Activated naive CD4-positive, alpha-beta T cell treated with anti-CD3 and anti-CD28 coated beads for 36 hours (primary cell): ENCODE data around the gene TMA7B. TPM values are rescaled to one million over a fixed set of nuclear protein-coding genes. Genes with fewer than 3 reads are reported as not detected.

ENCODE experiments used
- CTCF ChIA-PET: fragments of 350-600 bp; sonication (Branson Sonifier 250); formaldehyde crosslinking; loops from one replicate; lab custom pipeline; 2021; ENCODE audit warnings: antibody characterized with exemption; lab: Charles Lee
- DNase-seq: peaks from one replicate; pipeline ENCODE4 v3.0.0-alpha.2; 2020
- H3K27ac Mint-ChIP-seq: one replicate; pipeline ENCODE4 v1.8.0; 2021; ENCODE audit warnings: mild to moderate bottlenecking, mixed read lengths
- H3K27me3 Mint-ChIP-seq: one replicate; pipeline ENCODE4 v1.8.0; 2021; ENCODE audit warnings: low read depth, mixed read lengths
- H3K36me3 Mint-ChIP-seq: one replicate; pipeline ENCODE4 v1.8.0; 2021; ENCODE audit warnings: low read depth, mixed read lengths
- H3K4me1 Mint-ChIP-seq: one replicate; pipeline ENCODE4 v1.8.0; 2021; ENCODE audit warnings: low read depth, mixed read lengths
- H3K4me3 Mint-ChIP-seq: one replicate; pipeline ENCODE4 v1.8.0; 2021; ENCODE audit warnings: mild to moderate bottlenecking, moderate library complexity, mixed read lengths
- H3K9me3 Mint-ChIP-seq: one replicate; pipeline ENCODE4 v1.8.0; 2021; ENCODE audit warnings: mixed read lengths
- intact Hi-C: fragments of 100-400 bp; cut with micrococcal nuclease; formaldehyde crosslinking; loops from one replicate; pipeline ENCODE4 v1.15.1; 2023
- total RNA-seq, 2 experiments: library from RNA; stranded (reverse); gene quantifications; one replicate each; pipeline ENCODE4 v1.2.3, GENCODE V29; 2021

TMA7B gene
- total RNA-seq = 1 to 10 TPM; 1.1 to 1.5 TPM

- peak; percentile 65 for DNase-seq
- intact Hi-C loops = loop anchor here (2.0 to 10.0 kb wide), 2 partner anchors 35 to 555 kb away; partner anchors contain the start of gene FAM83F
- H3K4me1 Mint-ChIP-seq = peaks cover 64% of the 10 kb centered on the region
- CTCF ChIA-PET = interaction anchor here (0.6 to 1.3 kb wide), 6 partner anchors 9 to 56 kb away, joined by 3 to 4 read pairs (median 4); no protein-coding TSS in a partner anchor
- H3K27me3 Mint-ChIP-seq = no peaks in the 10 kb centered on the region
- H3K9me3 Mint-ChIP-seq = no peaks in the 10 kb centered on the region
- H3K36me3 Mint-ChIP-seq = peaks cover 44% of the 10 kb centered on the region
- peak within 1 kb of the TSS; percentile 36 for H3K4me3 Mint-ChIP-seq
- peak within 1 kb of the TSS; percentile 70 for H3K27ac Mint-ChIP-seq
These were observed at the start of gene TMA7B for GRCh38 chr22:39959640-39960447. TSS of gene TMA7B (plus strand) at chr22:39960397. CDS start at chr22:39964375, 3,978 bp downstream.

GRCh38 chr22:39910876-39911613, 49.2 kb upstream of the TMA7B start:
- CTCF ChIA-PET = interaction anchor here (0.6 to 1.7 kb wide), 6 partner anchors 8 to 130 kb away, joined by 3 to 9 read pairs (median 6); no protein-coding TSS in a partner anchor
- peak overlapping the region; percentile 100 for H3K27ac Mint-ChIP-seq

GRCh38 chr22:39913321-39913720, 46.9 kb upstream of the TMA7B start:
- Mint-ChIP-seq H3K4me1 (peaks cover 89% of the 10 kb centered on the region), H3K9me3 (no peaks in the 10 kb centered on the region), H3K36me3 (no peaks in the 10 kb centered on the region), H3K4me3 (peak overlapping the region; percentile 38), H3K27me3 (no peaks in the 10 kb centered on the region), H3K27ac (peak overlapping the region; percentile 100)
- intact Hi-C loops = no loop called here
- CTCF ChIA-PET = interaction anchor here (1.0 to 1.6 kb wide), 5 partner anchors 8 to 379 kb away, joined by 3 to 5 read pairs (median 4); no protein-coding TSS in a partner anchor
- DNase-seq = no peak

More at GRCh38 chr22:39910876-39911613, 49.2 kb upstream of the TMA7B start:
- Mint-ChIP-seq H3K36me3 (no peaks in the 10 kb centered on the region), H3K4me3 (peak overlapping the region; percentile 77), H3K27me3 (no peaks in the 10 kb centered on the region), H3K9me3 (no peaks in the 10 kb centered on the region), H3K4me1 (peaks cover 74% of the 10 kb centered on the region)
- intact Hi-C loops = loop anchor here (1.0 to 2.0 kb wide), 4 partner anchors 8 to 435 kb away; partner anchors contain the start of gene ADSL
- DNase-seq = peak; percentile 54

GRCh38 chr22:39913886-39914285, 46.3 kb upstream of the TMA7B start:
- intact Hi-C loops = no loop called here
- H3K4me3 Mint-ChIP-seq = peak overlapping the region; percentile 38
- H3K27me3 Mint-ChIP-seq = no peaks in the 10 kb centered on the region
- CTCF ChIA-PET = interaction anchor here (0.7 to 4.2 kb wide), 4 partner anchors 9 to 19 kb away, joined by 3 to 35 read pairs (median 4); no protein-coding TSS in a partner anchor
- no peak for DNase-seq
- peaks cover 89% of the 10 kb centered on the region for H3K4me1 Mint-ChIP-seq
- H3K27ac Mint-ChIP-seq = peak overlapping the region; percentile 100
- no peaks in the 10 kb centered on the region for H3K36me3 Mint-ChIP-seq
- no peaks in the 10 kb centered on the region for H3K9me3 Mint-ChIP-seq

GRCh38 chr22:39914584-39914983, 45.6 kb upstream of the TMA7B start:
- H3K4me1 Mint-ChIP-seq = peaks cover 85% of the 10 kb centered on the region
- no peaks in the 10 kb centered on the region for H3K27me3 Mint-ChIP-seq
- intact Hi-C loops = no loop called here
- CTCF ChIA-PET = interaction anchor here (0.6 to 4.2 kb wide), 3 partner anchors 8 to 19 kb away, joined by 3 to 35 read pairs (median 19); no protein-coding TSS in a partner anchor
- H3K4me3 Mint-ChIP-seq = peak overlapping the region; percentile 38
- DNase-seq = no peak
- no peaks in the 10 kb centered on the region for H3K9me3 Mint-ChIP-seq
- no peaks in the 10 kb centered on the region for H3K36me3 Mint-ChIP-seq
- peak overlapping the region; percentile 100 for H3K27ac Mint-ChIP-seq

GRCh38 chr22:39915295-39915726, 44.9 kb upstream of the TMA7B start:
- peaks cover 85% of the 10 kb centered on the region for H3K4me1 Mint-ChIP-seq
- no peaks in the 10 kb centered on the region for H3K36me3 Mint-ChIP-seq
- no peaks in the 10 kb centered on the region for H3K9me3 Mint-ChIP-seq
- intact Hi-C loops = no loop called here
- CTCF ChIA-PET = interaction anchor here (0.6 to 4.2 kb wide), 4 partner anchors 12 to 109 kb away, joined by 3 to 35 read pairs (median 12); no protein-coding TSS in a partner anchor
- peak overlapping the region; percentile 90 for H3K27ac Mint-ChIP-seq
- no peaks in the 10 kb centered on the region for H3K27me3 Mint-ChIP-seq
- H3K4me3 Mint-ChIP-seq = peak overlapping the region; percentile 71
- no peak for DNase-seq

GRCh38 chr22:39916496-39916895, 43.7 kb upstream of the TMA7B start:
- Mint-ChIP-seq H3K9me3 (no peaks in the 10 kb centered on the region), H3K27ac (peak overlapping the region; percentile 63), H3K4me1 (peaks cover 86% of the 10 kb centered on the region), H3K4me3 (peak overlapping the region; percentile 33), H3K36me3 (no peaks in the 10 kb centered on the region), H3K27me3 (no peaks in the 10 kb centered on the region)
- intact Hi-C loops = no loop called here
- CTCF ChIA-PET = interaction anchor here (0.7 to 4.2 kb wide), 5 partner anchors 11 to 108 kb away, joined by 3 to 35 read pairs (median 5); no protein-coding TSS in a partner anchor
- DNase-seq = no peak

GRCh38 chr22:39917197-39917643, 43.0 kb upstream of the TMA7B start:
- H3K4me1 Mint-ChIP-seq = peaks cover 83% of the 10 kb centered on the region
- H3K36me3 Mint-ChIP-seq = no peaks in the 10 kb centered on the region
- no peaks in the 10 kb centered on the region for H3K9me3 Mint-ChIP-seq
- CTCF ChIA-PET = interaction anchor here (1.4 to 4.2 kb wide), 4 partner anchors 8 to 16 kb away, joined by 3 to 35 read pairs (median 11); no protein-coding TSS in a partner anchor
- H3K27me3 Mint-ChIP-seq = no peaks in the 10 kb centered on the region
- intact Hi-C loops = no loop called here
- H3K4me3 Mint-ChIP-seq = peak overlapping the region; percentile 69
- peak overlapping the region; percentile 93 for H3K27ac Mint-ChIP-seq
- no peak for DNase-seq

GRCh38 chr22:39917776-39918495, 42.3 kb upstream of the TMA7B start:
- Mint-ChIP-seq H3K9me3 (no peaks in the 10 kb centered on the region), H3K4me1 (peaks cover 83% of the 10 kb centered on the region), H3K27ac (peak overlapping the region; percentile 93), H3K36me3 (no peaks in the 10 kb centered on the region), H3K4me3 (peak overlapping the region; percentile 69), H3K27me3 (no peaks in the 10 kb centered on the region)
- CTCF ChIA-PET = interaction anchor here (0.6 to 4.2 kb wide), 6 partner anchors 9 to 25 kb away, joined by 3 to 35 read pairs (median 3); no protein-coding TSS in a partner anchor
- intact Hi-C loops = no loop called here
- no peak for DNase-seq

GRCh38 chr22:39920134-39920743, 40.0 kb upstream of the TMA7B start:
- Mint-ChIP-seq H3K27me3 (no peaks in the 10 kb centered on the region), H3K27ac (peak overlapping the region; percentile 94), H3K9me3 (no peaks in the 10 kb centered on the region), H3K4me3 (peak overlapping the region; percentile 75), H3K36me3 (no peaks in the 10 kb centered on the region), H3K4me1 (peaks cover 86% of the 10 kb centered on the region)
- CTCF ChIA-PET = interaction anchor here (0.8 to 2.4 kb wide), 5 partner anchors 10 to 17 kb away, joined by 3 to 11 read pairs (median 6); no protein-coding TSS in a partner anchor
- intact Hi-C loops = loop anchor here (1.0 to 2.0 kb wide), 3 partner anchors 9 to 15 kb away; no protein-coding TSS in a partner anchor
- peak; percentile 71 for DNase-seq
